GM21576 (cell line): ENCODE data around the gene PTPRG.

Experiments
- ATAC-seq: cut with Tn5 transposase; IDR thresholded peaks from one replicate; pipeline ENCODE4 v1.9.1; 2021; ENCODE audit warnings: mild to moderate bottlenecking, moderate library complexity; ENCODE audit not compliant: unreplicated experiment

Gene PTPRG

DNA sequence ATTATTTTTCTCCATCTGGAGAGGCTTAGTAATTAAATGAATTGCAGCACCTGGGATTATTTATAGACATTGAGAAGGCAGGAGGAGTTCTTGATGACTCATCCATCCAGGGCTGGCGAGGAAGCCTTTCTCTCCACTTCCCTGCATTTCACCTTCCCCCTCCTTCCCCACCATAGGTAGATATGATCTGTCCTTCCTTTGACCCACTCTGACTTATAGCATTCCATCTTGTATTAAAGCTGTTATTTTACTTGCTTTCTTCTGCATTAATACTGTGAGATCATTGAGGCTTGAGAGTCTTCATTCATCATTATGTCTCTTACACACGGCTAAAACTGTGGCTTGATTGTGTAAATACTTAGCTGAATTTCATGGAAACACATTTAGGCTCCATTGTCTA is 523.2 kb downstream of the PTPRG start:
- no peak for ATAC-seq

- ATAC-seq = no peak
Measured at GRCh38 chr3:62088472-62089104, 527.2 kb downstream of the PTPRG start.

DNA sequence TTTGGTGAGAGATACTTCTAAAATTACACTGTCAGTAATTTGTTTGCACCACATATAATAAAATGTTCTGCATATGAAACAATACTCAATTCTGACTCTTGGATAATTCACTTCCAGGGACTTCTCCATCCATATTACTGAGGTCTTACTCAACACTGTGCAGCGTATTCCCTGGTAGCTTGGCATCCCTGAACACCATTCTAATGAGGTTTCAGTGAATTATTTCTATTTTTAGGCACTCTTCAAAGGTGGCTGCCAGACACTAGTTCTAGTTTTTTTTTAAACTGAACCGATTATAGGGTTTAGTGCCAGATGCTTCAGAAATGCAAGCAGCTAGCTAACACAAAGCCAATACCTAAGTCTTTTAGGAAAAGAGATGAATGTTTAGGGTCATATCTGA is 528.7 kb downstream of the PTPRG start:
- ATAC-seq = no peak

DNA sequence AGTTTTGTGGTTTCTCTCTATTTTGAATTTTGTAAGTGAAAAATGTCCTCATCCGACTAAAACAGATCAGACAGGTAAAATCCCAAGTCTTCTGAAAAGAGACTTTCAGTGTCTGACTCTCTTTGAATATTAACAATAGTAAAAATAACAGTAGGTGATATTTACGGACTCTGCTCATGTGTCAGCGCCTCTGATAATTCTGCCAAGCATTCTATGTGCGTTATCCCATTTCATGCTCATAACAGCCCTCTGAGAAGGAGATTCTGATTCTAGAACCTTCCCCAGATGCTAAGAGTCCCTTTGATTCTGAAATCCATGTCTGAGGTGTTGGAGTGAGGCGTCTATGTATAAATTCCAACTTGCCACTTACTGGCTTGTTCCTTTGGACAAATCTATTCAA is 529.1 kb downstream of the PTPRG start:
- no peak for ATAC-seq

GRCh38 chr3:62093025-62093424 is 531.7 kb downstream of the PTPRG start:
- no peak for ATAC-seq

DNA sequence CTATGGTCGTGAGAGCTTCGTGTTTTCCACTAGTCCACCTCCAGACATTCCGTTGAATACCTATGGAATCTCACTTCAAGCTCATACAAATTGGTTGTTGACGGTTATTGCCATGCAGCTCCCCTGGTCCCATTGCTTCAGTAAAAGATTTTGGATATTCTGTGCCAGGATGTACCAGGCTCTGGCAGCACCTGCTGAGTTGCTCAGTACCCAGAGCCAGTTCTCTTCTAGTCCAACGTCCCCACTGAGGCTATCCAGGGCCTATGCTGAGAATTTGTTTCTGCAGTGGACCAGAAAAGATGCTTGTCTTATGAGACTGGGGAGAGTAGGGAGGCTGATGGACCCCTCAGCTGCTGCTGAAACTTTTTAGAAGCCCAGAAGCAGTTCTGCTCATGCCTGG is 533.1 kb downstream of the PTPRG start:
- no peak for ATAC-seq

DNA sequence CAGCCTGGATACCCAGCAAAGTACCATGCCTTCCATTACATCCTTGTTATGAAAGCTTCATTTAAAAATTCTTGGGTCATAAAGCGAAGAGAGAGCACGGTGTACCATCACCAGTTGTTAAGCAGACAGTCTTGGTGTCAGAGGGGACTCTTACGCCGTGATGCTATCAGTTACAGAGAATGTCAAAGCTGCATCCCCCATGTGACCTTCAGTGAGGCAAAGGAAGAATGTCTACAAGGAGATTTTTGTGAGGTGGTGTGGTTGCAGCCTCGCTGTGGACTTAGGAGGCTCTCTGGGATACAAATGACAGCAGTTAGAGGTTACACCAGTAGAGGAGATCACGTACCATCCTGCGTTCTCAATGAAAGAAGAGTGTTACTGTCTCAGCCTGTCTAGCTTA is 533.7 kb downstream of the PTPRG start:
- no peak for ATAC-seq

DNA sequence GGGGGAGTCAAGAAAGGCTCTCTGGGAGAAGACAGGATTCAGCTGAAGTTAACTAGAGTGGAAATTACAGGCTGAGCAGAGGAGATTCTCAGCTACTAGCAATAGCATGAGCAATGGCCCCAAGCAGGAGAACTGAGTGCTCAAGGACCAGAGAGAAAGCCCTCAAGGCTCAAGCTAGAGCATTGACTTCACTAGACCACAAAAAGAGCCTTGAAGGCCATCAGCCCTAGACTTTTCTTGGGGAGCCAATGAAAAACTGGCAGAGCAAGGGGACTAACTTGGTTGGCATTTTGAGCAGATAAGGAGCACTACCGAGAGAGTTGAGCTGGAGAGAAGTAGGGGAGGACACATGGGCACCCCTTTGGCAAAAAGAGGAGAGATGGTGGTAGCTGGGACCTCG is 534.4 kb downstream of the PTPRG start:
- no peak for ATAC-seq

- ATAC-seq = no peak
Measured at GRCh38 chr3:62096521-62096920, 535.1 kb downstream of the PTPRG start.

- ATAC-seq = no peak
Measured at GRCh38 chr3:62097121-62097520, 535.8 kb downstream of the PTPRG start.

DNA sequence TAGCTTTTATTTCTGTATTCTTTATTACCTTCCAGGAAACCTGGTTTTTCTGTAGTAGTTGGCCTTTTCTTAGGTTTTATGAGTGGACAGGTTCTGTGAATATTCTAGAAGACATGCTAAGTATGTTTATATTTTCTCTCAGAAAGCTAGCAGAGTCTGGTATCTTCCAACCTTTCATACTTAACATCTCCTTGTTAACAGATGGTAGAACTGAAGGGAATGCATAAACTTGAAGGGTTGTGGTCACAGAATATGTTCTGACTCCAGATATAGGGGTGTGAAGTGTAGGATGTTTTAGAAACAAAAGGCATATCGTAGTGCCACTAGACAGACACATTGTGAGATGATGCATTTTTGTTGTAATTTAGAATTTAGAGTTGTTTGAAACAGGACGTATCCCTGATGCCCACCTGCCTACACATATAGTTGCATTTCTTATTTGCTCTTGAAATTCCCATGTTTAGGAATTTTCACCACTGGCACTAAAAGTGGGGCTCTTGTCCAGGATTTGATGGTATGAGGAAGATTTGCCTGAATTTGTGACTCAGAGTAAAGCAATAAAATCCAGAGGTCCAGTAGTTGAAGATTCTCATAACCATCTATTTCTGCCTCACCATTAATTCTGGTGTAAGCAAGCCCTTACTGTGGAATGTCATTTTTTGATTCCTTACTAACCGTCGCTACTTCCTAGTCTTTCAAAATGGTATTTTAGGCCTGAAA is 537.4 kb downstream of the PTPRG start:
- no peak for ATAC-seq

DNA sequence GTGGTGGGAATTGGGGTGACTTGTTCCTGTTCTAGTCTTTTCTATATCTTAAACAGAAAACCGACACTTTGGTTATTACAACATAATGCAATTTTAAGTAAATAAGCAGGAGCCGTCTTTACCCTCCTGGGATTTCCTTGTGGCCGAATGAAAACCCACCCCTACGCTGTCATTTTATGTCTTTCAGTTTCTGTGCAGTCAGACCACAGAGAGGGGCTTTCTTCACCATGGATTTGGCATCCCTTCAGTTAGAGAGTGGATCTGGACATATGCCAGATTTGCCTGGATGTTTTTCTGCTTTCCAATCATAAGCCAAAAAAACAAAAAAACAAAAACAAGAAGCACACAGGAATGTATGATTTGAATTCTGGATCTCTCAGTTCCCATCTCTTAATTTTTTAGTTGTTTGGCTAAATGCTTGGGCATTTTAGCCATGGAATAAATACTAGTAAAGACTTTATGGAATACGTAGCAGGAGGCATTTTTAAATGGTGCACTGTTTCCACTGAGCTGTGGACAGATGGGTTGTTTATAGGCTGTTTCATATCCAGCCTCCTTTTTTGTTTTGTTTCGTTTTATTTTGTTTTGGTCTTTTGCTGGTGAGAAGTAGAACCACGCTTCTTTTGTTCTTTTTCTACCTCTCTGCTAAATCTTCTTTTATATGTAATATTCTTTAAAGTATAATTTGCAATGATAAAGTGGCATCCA is 539.1 kb downstream of the PTPRG start:
- ATAC-seq = no peak

DNA sequence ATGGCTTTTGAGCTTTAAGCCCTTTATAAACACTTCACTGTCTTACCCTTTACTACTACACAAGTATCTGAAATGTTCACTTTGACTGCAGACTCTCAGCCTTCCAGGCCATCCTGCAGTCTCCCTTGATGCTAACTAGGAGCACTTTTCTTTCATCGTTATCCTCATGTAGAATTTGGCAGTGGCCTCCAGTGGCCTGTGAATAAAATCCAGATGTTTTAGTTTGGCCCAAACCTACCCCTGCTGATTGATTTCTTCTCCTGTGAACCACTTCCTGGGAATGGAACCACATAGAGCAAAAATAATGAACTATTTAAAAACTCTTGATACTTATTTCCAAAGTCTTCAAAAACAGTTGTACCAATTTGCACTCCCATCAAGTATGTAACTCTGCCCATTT is 540.1 kb downstream of the PTPRG start:
- no peak for ATAC-seq

- ATAC-seq = no peak
Measured at GRCh38 chr3:62103531-62103930, 542.2 kb downstream of the PTPRG start.

DNA sequence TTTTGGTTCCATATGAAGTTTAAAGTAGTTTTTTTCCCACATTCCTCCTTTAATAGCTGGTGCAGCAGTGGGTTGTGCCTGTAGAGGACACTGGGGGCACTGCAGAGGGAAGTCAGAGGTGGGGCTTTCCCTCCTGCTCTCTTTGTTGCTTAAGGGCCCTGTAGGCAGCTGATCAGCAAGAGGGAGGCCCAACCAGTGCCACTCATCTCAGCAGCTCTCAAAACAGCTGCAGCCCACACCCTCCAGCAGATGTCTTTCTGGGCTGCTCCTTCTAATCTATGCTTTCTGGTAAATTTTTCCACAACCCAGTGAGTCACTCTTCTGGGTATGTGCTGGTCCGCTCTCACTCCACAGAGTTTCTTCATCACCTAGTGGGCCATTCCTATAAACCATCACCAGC is 548.2 kb downstream of the PTPRG start:
- ATAC-seq = no peak

DNA sequence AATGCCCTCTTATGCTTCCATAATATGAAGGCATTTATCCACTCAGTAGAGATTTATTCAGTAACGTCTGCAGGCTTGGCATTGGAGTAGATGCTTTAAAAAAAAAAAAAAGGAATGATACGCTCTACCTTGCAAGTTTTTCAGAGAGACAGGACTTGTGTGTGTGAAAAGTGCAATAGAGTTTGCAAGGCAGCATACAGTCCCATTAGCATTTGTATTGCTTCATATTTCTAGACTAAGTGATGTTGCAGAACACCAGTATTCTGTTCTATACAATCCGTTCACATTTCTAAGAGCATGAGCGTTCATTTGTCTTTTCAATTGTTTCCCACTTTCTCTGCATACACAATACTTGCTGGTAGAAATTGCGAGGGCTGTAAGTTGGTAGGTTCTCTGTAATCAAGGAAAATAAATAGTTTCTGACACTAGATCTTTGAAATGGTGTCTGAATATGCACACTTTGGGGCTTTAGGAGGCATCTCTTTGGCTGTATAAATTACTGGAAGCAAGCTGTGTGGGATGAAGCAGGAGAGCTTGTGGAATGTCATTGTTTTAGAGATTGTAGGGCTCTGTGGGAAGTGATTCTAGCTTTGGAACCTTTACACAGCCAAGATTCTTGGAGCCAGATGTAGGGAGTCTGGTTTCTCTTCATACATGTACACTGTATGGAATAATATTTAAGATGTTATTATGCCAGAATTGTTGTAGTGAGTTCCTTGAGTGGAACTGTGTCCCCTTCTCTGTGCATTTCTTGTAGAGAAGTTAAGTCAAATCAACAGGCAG is 549.3 kb downstream of the PTPRG start:
- ATAC-seq = no peak

DNA sequence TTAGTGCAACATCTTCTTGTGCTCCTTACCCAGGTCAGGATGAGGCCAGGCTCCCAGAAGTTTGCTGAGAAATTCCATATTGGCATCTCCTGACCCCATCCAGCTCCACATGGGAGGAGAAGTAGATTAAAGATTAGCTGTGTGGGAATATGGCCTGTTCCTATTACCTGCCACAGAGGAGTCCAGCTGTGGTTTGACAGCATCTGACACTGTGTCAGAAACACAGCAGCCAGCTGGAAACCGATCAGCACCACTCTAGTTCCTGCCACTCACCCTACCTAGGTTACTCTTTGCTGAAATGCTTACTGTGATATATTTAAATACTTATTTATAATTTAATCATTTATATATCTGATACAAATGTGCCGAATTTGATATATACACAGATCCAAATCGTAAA is 551.7 kb downstream of the PTPRG start:
- no peak for ATAC-seq

GRCh38 chr3:62114763-62115162 is 553.4 kb downstream of the PTPRG start:
- ATAC-seq = no peak

GRCh38 chr3:62117903-62118548 is 556.7 kb downstream of the PTPRG start:
- ATAC-seq = no peak

DNA sequence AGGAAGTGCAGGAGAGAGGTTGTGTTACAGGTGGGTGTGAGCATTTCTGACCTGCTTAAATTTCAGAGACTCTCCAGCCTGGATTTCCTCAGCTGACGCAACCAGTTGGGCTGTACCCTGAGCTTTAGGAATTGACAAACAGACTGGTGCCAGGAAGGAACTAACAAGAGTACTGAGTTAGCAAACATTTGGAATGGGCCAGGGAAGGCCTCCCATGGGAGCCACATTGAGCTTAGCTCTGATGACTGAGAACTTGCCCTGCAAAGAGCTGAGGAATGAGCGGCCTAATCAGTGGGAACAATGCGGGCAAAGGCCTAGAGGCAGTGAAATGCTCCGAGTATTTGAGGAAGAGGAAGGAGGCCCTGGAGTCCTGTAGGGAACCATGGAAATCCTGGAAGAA is 557.8 kb downstream of the PTPRG start:
- no peak for ATAC-seq

DNA sequence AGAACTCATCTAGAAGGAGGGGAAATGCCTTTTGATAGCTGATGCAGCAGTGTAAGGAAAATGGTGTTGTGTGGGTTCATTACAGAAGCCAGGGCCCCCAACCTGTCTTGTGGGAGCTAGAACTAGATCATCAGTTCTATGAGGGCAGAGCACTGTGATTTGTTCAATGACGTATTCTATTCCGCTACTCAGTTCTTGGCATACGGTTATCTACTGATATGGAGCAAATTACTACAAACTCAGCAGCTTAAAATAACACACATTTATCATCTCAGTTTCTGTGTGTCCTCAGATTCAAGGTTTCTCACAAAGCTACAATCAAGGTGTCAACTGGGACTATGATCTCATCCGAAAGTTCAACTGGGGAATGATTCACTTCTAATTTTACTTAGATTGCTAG is 561.4 kb downstream of the PTPRG start:
- no peak for ATAC-seq
